H9 (cell line): ENCODE data around the gene INPP5A. TPM values are rescaled to one million over a fixed set of nuclear protein-coding genes. Genes with fewer than 3 reads are reported as not detected.

Experiments
- DNase-seq: peaks from one replicate; pipeline ENCODE4 v3.0.0-alpha.2; 2017
- H2AFZ ChIP-seq: one replicate; pipeline ENCODE4 v1.6.1; 2013; ENCODE audit warnings: mild to moderate bottlenecking, low read length, control low read depth, moderate library complexity
- H2AK5ac ChIP-seq: 2 replicates; pipeline ENCODE4 v1.6.1; 2013; ENCODE audit warnings: low read length, control low read depth, mixed read lengths; ENCODE audit not compliant: insufficient read length
- H2BK120ac ChIP-seq: one replicate; pipeline ENCODE4 v1.6.1; 2013; ENCODE audit warnings: low read depth, mild to moderate bottlenecking, low read length, control low read depth, inconsistent platforms; ENCODE audit not compliant: poor library complexity, severe bottlenecking
- H2BK12ac ChIP-seq: 2 replicates; pipeline ENCODE4 v1.6.1; 2013; ENCODE audit warnings: low read length, control low read depth, mixed read lengths, low read depth; ENCODE audit not compliant: insufficient read length
- H2BK15ac ChIP-seq: 2 replicates; pipeline ENCODE4 v1.6.1; 2013; ENCODE audit warnings: low read depth, low read length, control low read depth
- H2BK20ac ChIP-seq: one replicate; pipeline ENCODE4 v1.6.1; 2013; ENCODE audit warnings: low read depth, mild to moderate bottlenecking, low read length, control low read depth, inconsistent platforms; ENCODE audit not compliant: poor library complexity, severe bottlenecking
- H2BK5ac ChIP-seq: 2 replicates; pipeline ENCODE4 v1.6.1; 2013; ENCODE audit warnings: low read length, control low read depth, mixed read lengths; ENCODE audit not compliant: insufficient read length
- H3K14ac ChIP-seq: 2 replicates; pipeline ENCODE4 v1.6.1; 2013; ENCODE audit warnings: low read length, control low read depth; ENCODE audit not compliant: insufficient read depth
- H3K18ac ChIP-seq: 2 replicates; pipeline ENCODE4 v1.6.1; 2013; ENCODE audit warnings: low read depth, mild to moderate bottlenecking, mixed read lengths, low read length, control low read depth; ENCODE audit not compliant: insufficient read length
- H3K23ac ChIP-seq: 2 replicates; pipeline ENCODE4 v1.6.1; 2013; ENCODE audit warnings: low read length, control low read depth, mixed read lengths, low read depth; ENCODE audit not compliant: insufficient read length
- H3K23me2 ChIP-seq: 2 replicates; pipeline ENCODE4 v1.6.1; 2013; ENCODE audit warnings: low read depth, mild to moderate bottlenecking, mixed read lengths, low read length, control low read depth; ENCODE audit not compliant: insufficient read length, poor library complexity, severe bottlenecking
- H3K27ac ChIP-seq: 2 replicates; pipeline ENCODE4 v1.5.1; 2013; ENCODE audit warnings: low read length, control low read depth, mixed read lengths, low read depth; ENCODE audit not compliant: insufficient read length
- H3K27me3 ChIP-seq: 2 replicates; pipeline ENCODE4 v1.6.1; 2013; ENCODE audit warnings: low read length, control low read depth, inconsistent platforms; ENCODE audit not compliant: insufficient read depth
- H3K4ac ChIP-seq: 2 replicates; pipeline ENCODE4 v1.6.1; 2013; ENCODE audit warnings: low read depth, mild to moderate bottlenecking, control low read depth, inconsistent platforms, low read length, moderate library complexity
- H3K4me1 ChIP-seq: 2 replicates; pipeline ENCODE4 v1.6.1; 2013; ENCODE audit warnings: low read length, control low read depth, inconsistent platforms; ENCODE audit not compliant: insufficient read depth
- H3K4me2 ChIP-seq: 2 replicates; pipeline ENCODE4 v1.6.1; 2013; ENCODE audit warnings: low read length, control low read depth, mixed read lengths; ENCODE audit not compliant: insufficient read length, insufficient read depth
- H3K56ac ChIP-seq: 2 replicates; pipeline ENCODE4 v1.6.1; 2013; ENCODE audit warnings: low read depth, mild to moderate bottlenecking, mixed read lengths, low read length, control low read depth; ENCODE audit not compliant: insufficient read length
- H3K79me1 ChIP-seq: 2 replicates; pipeline ENCODE4 v1.6.1; 2013; ENCODE audit warnings: low read depth, mild to moderate bottlenecking, moderate library complexity, low read length, control low read depth, inconsistent platforms; ENCODE audit not compliant: insufficient read depth, poor library complexity, severe bottlenecking
- H3K79me2 ChIP-seq: 2 replicates; pipeline ENCODE4 v1.6.1; 2013; ENCODE audit warnings: low read length, control low read depth, inconsistent platforms; ENCODE audit not compliant: insufficient read depth
- H3K9ac ChIP-seq: 2 replicates; pipeline ENCODE4 v1.6.1; 2013; ENCODE audit warnings: low read length, control low read depth, mixed read lengths; ENCODE audit not compliant: insufficient read length; ENCODE audit errors: extremely low read depth
- H3K9me3 ChIP-seq: one replicate; pipeline ENCODE4 v1.6.1; 2013; ENCODE audit warnings: low read depth, low read length, inconsistent platforms; ENCODE audit not compliant: control insufficient read depth
- H3T11ph ChIP-seq: one replicate; pipeline ENCODE4 v1.6.1; 2013; ENCODE audit warnings: mild to moderate bottlenecking, low read length, control low read depth, inconsistent platforms
- H4K20me1 ChIP-seq: one replicate; pipeline ENCODE4 v1.6.1; 2013; ENCODE audit not compliant: control insufficient read depth, insufficient read length, insufficient read depth
- H4K5ac ChIP-seq: 2 replicates; pipeline ENCODE4 v1.6.1; 2013; ENCODE audit warnings: low read depth, mild to moderate bottlenecking, mixed read lengths, low read length, control low read depth; ENCODE audit not compliant: insufficient read length
- H4K8ac ChIP-seq: replicated peaks from 2 replicates; pipeline ENCODE4 v1.6.1; 2013; ENCODE audit warnings: low read length, control low read depth, mixed read lengths, low read depth; ENCODE audit not compliant: insufficient read length
- H4K91ac ChIP-seq: 2 replicates; pipeline ENCODE4 v1.6.1; 2013; ENCODE audit warnings: low read depth, mild to moderate bottlenecking, moderate library complexity, mixed read lengths, low read length, control low read depth; ENCODE audit not compliant: insufficient read length
- H3K27ac Mint-ChIP-seq, 3 experiments: 2 replicates in 2 of 3; 3 replicates in 1 of 3; pipeline ENCODE4 v1.8.0; 2020 to 2021; ENCODE audit warnings: mixed read lengths in 3 of 3, mild to moderate bottlenecking in 1 of 3, moderate library complexity in 1 of 3
- H3K27me3 Mint-ChIP-seq: 2 replicates; pipeline ENCODE4 v1.8.0; 2021; ENCODE audit warnings: low read depth, mild to moderate bottlenecking, moderate library complexity, mixed read lengths
- H3K36me3 Mint-ChIP-seq, 3 experiments: 2 replicates in 2 of 3; 3 replicates in 1 of 3; pipeline ENCODE4 v1.8.0; 2020 to 2021; ENCODE audit warnings: low read depth in 3 of 3, mixed read lengths in 3 of 3; ENCODE audit not compliant: insufficient read depth in 1 of 3
- H3K4me1 Mint-ChIP-seq, 2 experiments: 2 replicates each; pipeline ENCODE4 v1.8.0; 2020; ENCODE audit warnings: mixed read lengths in 2 of 2
- H3K4me3 Mint-ChIP-seq, 2 experiments: 2 replicates in 1 of 2; 3 replicates in 1 of 2; pipeline ENCODE4 v1.8.0; 2020 to 2021; ENCODE audit warnings: mild to moderate bottlenecking in 2 of 2, mixed read lengths in 2 of 2, moderate library complexity in 1 of 2
- H3K9me3 Mint-ChIP-seq, 2 experiments: 2 replicates in 1 of 2; 3 replicates in 1 of 2; pipeline ENCODE4 v1.8.0; 2020; ENCODE audit warnings: mild to moderate bottlenecking in 2 of 2, mixed read lengths in 2 of 2, moderate library complexity in 1 of 2
- WGBS: extraction: QIAGEN DNeasy Blood & Tissue Kit; methylation state at CpG from one replicate; pipeline ENCODE4 v1.1.7; 2013; ENCODE audit warnings: missing lambda C conversion rate, low lambda C conversion rate, mixed read lengths; ENCODE audit not compliant: insufficient read length; ENCODE audit errors: extremely low coverage; 5-methylcytosine and 5-hydroxymethylcytosine counted together
- total RNA-seq: library from RNA; stranded (reverse); gene quantifications from 2 replicates; pipeline ENCODE4 v1.2.1, GENCODE V29; 2021
- TF ChIP-seq, protein P1 (sequence below): fragments of 200-600 bp; sonication (generic); conservative IDR thresholded peaks from 3 replicates; pipeline ENCODE4 v1.8.0; 2021; ENCODE audit warnings: antibody characterized with exemption, mild to moderate bottlenecking

Gene INPP5A
- total RNA-seq, 1 experiment from 2014 or later, result 17.7 TPM

- no peak overlapping the region for H3K23ac ChIP-seq
- Mint-ChIP-seq H3K27me3 (no peaks in the 10 kb centered on the region), H3K9me3 (no peaks in the 10 kb centered on the region; a peak in 1 of 5 replicates), H3K27ac (no peak overlapping the region), H3K4me3 (no peak overlapping the region), H3K36me3 (peaks cover 0 to 5% (median 2%) of the 10 kb centered on the region in 3 experiments; a peak in 1 of 7 replicates), H3K4me1 (0 out of 4 replicates have a peak, but pooled peaks cover 0 to 2% of the 10 kb centered on the region in 2 experiments)
- H3K4me1 ChIP-seq, result no peaks in the 10 kb centered on the region
- H4K91ac ChIP-seq, result no peak overlapping the region
- no CpG with 5 or more reads among the region's 18 CpGs for WGBS
- H3K56ac ChIP-seq, result no peak overlapping the region
- H4K8ac ChIP-seq, result no peak overlapping the region
- peaks cover 2% of the 10 kb centered on the region for H4K20me1 ChIP-seq
- H3K4ac ChIP-seq, result no peak overlapping the region
- H3K18ac ChIP-seq, result no peak overlapping the region
- H3K27me3 ChIP-seq, result no peaks in the 10 kb centered on the region
- TF ChIP-seq, protein P1, sequence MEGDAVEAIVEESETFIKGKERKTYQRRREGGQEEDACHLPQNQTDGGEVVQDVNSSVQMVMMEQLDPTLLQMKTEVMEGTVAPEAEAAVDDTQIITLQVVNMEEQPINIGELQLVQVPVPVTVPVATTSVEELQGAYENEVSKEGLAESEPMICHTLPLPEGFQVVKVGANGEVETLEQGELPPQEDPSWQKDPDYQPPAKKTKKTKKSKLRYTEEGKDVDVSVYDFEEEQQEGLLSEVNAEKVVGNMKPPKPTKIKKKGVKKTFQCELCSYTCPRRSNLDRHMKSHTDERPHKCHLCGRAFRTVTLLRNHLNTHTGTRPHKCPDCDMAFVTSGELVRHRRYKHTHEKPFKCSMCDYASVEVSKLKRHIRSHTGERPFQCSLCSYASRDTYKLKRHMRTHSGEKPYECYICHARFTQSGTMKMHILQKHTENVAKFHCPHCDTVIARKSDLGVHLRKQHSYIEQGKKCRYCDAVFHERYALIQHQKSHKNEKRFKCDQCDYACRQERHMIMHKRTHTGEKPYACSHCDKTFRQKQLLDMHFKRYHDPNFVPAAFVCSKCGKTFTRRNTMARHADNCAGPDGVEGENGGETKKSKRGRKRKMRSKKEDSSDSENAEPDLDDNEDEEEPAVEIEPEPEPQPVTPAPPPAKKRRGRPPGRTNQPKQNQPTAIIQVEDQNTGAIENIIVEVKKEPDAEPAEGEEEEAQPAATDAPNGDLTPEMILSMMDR, result no peak
- no peak overlapping the region for H3K4me2 ChIP-seq
- no peaks in the 10 kb centered on the region for H3K79me2 ChIP-seq
- H2AFZ ChIP-seq, result no peak overlapping the region
- no peak overlapping the region for H2BK120ac ChIP-seq
- no peak overlapping the region for H2BK20ac ChIP-seq
- H3T11ph ChIP-seq, result no peak overlapping the region
- no peak overlapping the region for H3K9ac ChIP-seq
- no peak for DNase-seq
- H2AK5ac ChIP-seq, result no peak overlapping the region
- H3K23me2 ChIP-seq, result no peaks in the 10 kb centered on the region
- no peaks in the 10 kb centered on the region for H3K9me3 ChIP-seq
- no peak overlapping the region for H2BK5ac ChIP-seq
- H2BK15ac ChIP-seq, result no peak overlapping the region
- H3K79me1 ChIP-seq, result no peaks in the 10 kb centered on the region
- H4K5ac ChIP-seq, result no peak overlapping the region
- H3K27ac ChIP-seq, result no peak overlapping the region
- H3K14ac ChIP-seq, result no peak overlapping the region
- no peak overlapping the region for H2BK12ac ChIP-seq
Measured at GRCh38 chr10:132657127-132657706, 119.6 kb downstream of the INPP5A start.
